HepG2 (cell line): Measurements from ENCODE around the gene DUSP23. TPM values are rescaled to one million over a fixed set of nuclear protein-coding genes. Genes with fewer than 3 reads are reported as not detected.

Experiments
- ATAC-seq: fragments of 200-7000 bp; cut with Tn5 transposase; 3 replicates; pipeline ENCODE4 v1.9.1; 2020; ENCODE audit warnings: mild to moderate bottlenecking, moderate library complexity
- BruUV-seq: library from RNA; stranded (reverse); fragments of 400-500 nt; replicated peaks from 2 replicates; lab custom pipeline; 2021; lab: Mats Ljungman, UMichigan
- CTCF ChIA-PET: fragments of 300-600 bp; formaldehyde crosslinking; extraction: SDS; loops from one replicate; lab custom pipeline; 2021; ENCODE audit warnings: low total read pairs, inconsistent platforms, low intra/inter-chr PET ratio; lab: Yijun Ruan, JAX
- POLR2A ChIA-PET: fragments of 350-600 bp; sonication (Branson Sonifier 250); formaldehyde crosslinking; loops from one replicate; lab custom pipeline; 2020; ENCODE audit warnings: antibody characterized with exemption, inconsistent platforms; lab: Yijun Ruan, JAX
- DNase-seq: peaks from one replicate; pipeline ENCODE4 v3.0.0-alpha.2; 2015; ENCODE audit warnings: low spot score
- FAIRE-seq: peaks from 3 replicates; lab custom pipeline; 2011; peaks lifted over from hg19 to GRCh38; lab: Jason Lieb, UNC
- H2AFZ ChIP-seq: one replicate; pipeline ENCODE4 v1.6.1; 2011; ENCODE audit warnings: low read length, inconsistent platforms
- H3K27ac ChIP-seq: fragments of 300-600 bp; 3 replicates; pipeline ENCODE4 v1.8.0; 2011; ENCODE audit warnings: mixed run types, mild to moderate bottlenecking, mixed read lengths, low read length, inconsistent platforms; ENCODE audit not compliant: insufficient read depth; ENCODE audit errors: extremely low read length
- H3K27me3 ChIP-seq, 2 experiments: fragments of 200-600 bp in 1 of 2; 2 replicates in 1 of 2; 3 replicates in 1 of 2; pipeline versions ENCODE4 v1.6.0 to v1.8.0; 2011; ENCODE audit warnings: low read length in 2 of 2, mild to moderate bottlenecking in 2 of 2, moderate library complexity in 2 of 2, inconsistent platforms in 1 of 2; ENCODE audit not compliant: insufficient read depth in 2 of 2, control insufficient read depth in 1 of 2
- H3K36me3 ChIP-seq, 2 experiments: fragments of 200-600 bp in 1 of 2; replicated peaks in 1 of 2; 2 replicates in 1 of 2; 3 replicates in 1 of 2; pipeline versions ENCODE4 v1.5.1 to v1.8.0; 2011; ENCODE audit warnings: low read length in 2 of 2, inconsistent platforms in 1 of 2; ENCODE audit not compliant: insufficient read depth in 2 of 2, control insufficient read depth in 1 of 2
- H3K4me1 ChIP-seq: 2 replicates; pipeline ENCODE4 v1.5.1; 2012; ENCODE audit warnings: low read length, inconsistent platforms; ENCODE audit not compliant: insufficient read depth
- H3K4me2 ChIP-seq: 2 replicates; pipeline ENCODE4 v1.6.0; 2011; ENCODE audit warnings: low read depth, low read length, inconsistent platforms
- H3K4me3 ChIP-seq, 3 experiments: fragments of 200-600 bp in 1 of 3; sonication (generic), shearing (Covaris generic) in 1 of 3; replicated peaks in 1 of 3; 2 replicates each; pipeline ENCODE4 v1.5.1; 2011 to 2016; ENCODE audit warnings: low read length in 3 of 3, inconsistent platforms in 2 of 3, low read depth in 2 of 3, mild to moderate bottlenecking in 2 of 3, control low read depth in 1 of 3, mixed read lengths in 1 of 3; ENCODE audit not compliant: insufficient read depth in 1 of 3
- H3K79me2 ChIP-seq: one replicate; pipeline ENCODE4 v1.6.1; 2011; ENCODE audit warnings: low read length, inconsistent platforms; ENCODE audit not compliant: insufficient read depth
- H3K9ac ChIP-seq: 2 replicates; pipeline ENCODE4 v1.6.0; 2011; ENCODE audit warnings: mild to moderate bottlenecking, low read depth, low read length, inconsistent platforms; ENCODE audit not compliant: insufficient read depth
- H3K9me3 ChIP-seq: 2 replicates; pipeline ENCODE4 v1.5.1; 2012; ENCODE audit warnings: mild to moderate bottlenecking, low read length
- H4K20me1 ChIP-seq: 2 replicates; pipeline ENCODE4 v1.6.0; 2011; ENCODE audit warnings: inconsistent platforms, mild to moderate bottlenecking, low read length, moderate library complexity; ENCODE audit not compliant: insufficient read depth
- ARNT ChIP-seq: fragments of 450-650 bp; IDR thresholded peaks from 2 replicates; pipeline ENCODE4 v1.6.1; 2017
- ATAD3A ChIP-seq: sonication (generic); formaldehyde crosslinking; IDR thresholded peaks from 2 replicates; pipeline ENCODE4 v1.4.0; 2020; ENCODE audit warnings: missing genetic modification reagents
- ETS1 ChIP-seq: sonication (generic); formaldehyde crosslinking; IDR thresholded peaks from 2 replicates; pipeline ENCODE4 v1.4.0; 2020; ENCODE audit warnings: missing genetic modification reagents
- HNRNPLL ChIP-seq: fragments of 200-400 bp; formaldehyde crosslinking; IDR thresholded peaks from 2 replicates; pipeline ENCODE4 v1.6.1; 2017; ENCODE audit warnings: mild to moderate bottlenecking, low read depth, low read length; ENCODE audit not compliant: poor library complexity, severe bottlenecking
- HOXD1 ChIP-seq: sonication (generic); formaldehyde crosslinking; IDR thresholded peaks from 2 replicates; pipeline ENCODE4 v1.5.0; 2020; ENCODE audit warnings: missing genetic modification reagents
- NR3C1 ChIP-seq: sonication (generic); formaldehyde crosslinking; IDR thresholded peaks from 2 replicates; pipeline ENCODE4 v1.4.0; 2020; ENCODE audit warnings: missing genetic modification reagents
- TERF1 ChIP-seq: sonication (generic); formaldehyde crosslinking; IDR thresholded peaks from 2 replicates; pipeline ENCODE4 v1.8.0; 2022; ENCODE audit warnings: mild to moderate bottlenecking, missing genetic modification reagents, moderate library complexity
- TOE1 ChIP-seq: sonication (generic); formaldehyde crosslinking; IDR thresholded peaks from 2 replicates; pipeline ENCODE4 v1.4.0; 2020; ENCODE audit warnings: mild to moderate bottlenecking, missing genetic modification reagents
- ZFP41 ChIP-seq: sonication (generic); formaldehyde crosslinking; IDR thresholded peaks from 2 replicates; pipeline ENCODE4 v1.4.0; 2020; ENCODE audit warnings: mild to moderate bottlenecking, missing genetic modification reagents, borderline replicate concordance
- ZNF292 ChIP-seq: sonication (generic); formaldehyde crosslinking; IDR thresholded peaks from 2 replicates; pipeline ENCODE4 v1.8.1; 2022; ENCODE audit warnings: mild to moderate bottlenecking, low read depth, missing genetic modification reagents, borderline replicate concordance
- ZNF30 ChIP-seq: sonication (generic); formaldehyde crosslinking; IDR thresholded peaks from 2 replicates; pipeline ENCODE4 v1.5.0; 2020; ENCODE audit warnings: mild to moderate bottlenecking, missing genetic modification reagents
- WGBS: methylation state at CpG from one replicate; pipeline ENCODE4 v1.1.6; 2017; ENCODE audit warnings: low lambda C conversion rate; 5-methylcytosine and 5-hydroxymethylcytosine counted together
- in situ Hi-C: cut with HindIII; loops from 2 replicates; pipeline ENCODE4 v1.10.0; 2017; ENCODE audit warnings: low pct_unique_long_range_greater_than_20kb; ENCODE audit not compliant: extremely low pct_ligation_motif_present
- intact Hi-C: fragments of 100-400 bp; cut with micrococcal nuclease; formaldehyde crosslinking; loops from one replicate; pipeline ENCODE4 v1.10.0; 2022; ENCODE audit not compliant: unreplicated experiment
- polyA plus RNA-seq, 8 experiments: library from polyadenylated mRNA; depleted of rRNA in 3 of 8; stranded (reverse) in 7 of 8; unstranded in 1 of 8; fragments of >200 nt; fragmentation: Illumina TruSeq in 4 of 8; extraction: Trizol in 4 of 8; gene quantifications; 2 replicates each; pipeline versions ENCODE4 v1.2.1 to v1.2.3, GENCODE V29; 2011 to 2016; ENCODE audit warnings: low read depth in 4 of 8, missing spikeins in 1 of 8, mixed read lengths in 1 of 8; ENCODE audit not compliant: insufficient read depth in 1 of 8
- total RNA-seq, 5 experiments: library from RNA; depleted of rRNA; stranded (reverse); fragments of >200 nt; fragmentation: Illumina TruSeq; extraction: Trizol; gene quantifications; 2 replicates each; pipeline ENCODE4 v1.2.3, GENCODE V29; 2016; ENCODE audit warnings: low read depth in 1 of 5
- TF ChIP-seq, protein P1 (sequence below): sonication (generic); formaldehyde crosslinking; IDR thresholded peaks from 2 replicates; pipeline ENCODE4 v1.5.1; 2020; ENCODE audit warnings: mild to moderate bottlenecking, missing genetic modification reagents, borderline replicate concordance
- TF ChIP-seq, protein P2 (sequence below): sonication (generic); formaldehyde crosslinking; IDR thresholded peaks from 2 replicates; pipeline ENCODE4 v1.4.0; 2020; ENCODE audit warnings: low read depth, missing genetic modification reagents

The DUSP23 gene
- total and polyA plus RNA-seq, 2 of the 13 experiments (the other 11 are each of a cell fraction or from before 2014, with no cell fraction given): not detected

- Histone ChIP-seq H4K20me1 (no peaks in the 10 kb centered on the region), H3K4me1 (no peaks in the 10 kb centered on the region), H2AFZ (no peak overlapping the region), H3K27ac (no peak overlapping the region), H3K36me3 (no peaks in the 10 kb centered on the region), H3K4me2 (no peak overlapping the region), H3K27me3 (no peaks in the 10 kb centered on the region; a peak in 1 of 5 replicates), H3K4me3 (no peak overlapping the region), H3K9ac (no peak overlapping the region), H3K9me3 (no peaks in the 10 kb centered on the region), H3K79me2 (no peaks in the 10 kb centered on the region)
- in situ Hi-C loops: no loop called here
- TF ChIP-seq HOXD1 (CRISPR knock-in tag): no peak
- TF ChIP-seq ETS1: no peak
- TF ChIP-seq TERF1 (CRISPR knock-in tag): no peak
- TF ChIP-seq HNRNPLL: no peak
- no peak for TF ChIP-seq NR3C1 (CRISPR knock-in tag)
- TF ChIP-seq ZFP41: no peak
- TF ChIP-seq, protein P1, sequence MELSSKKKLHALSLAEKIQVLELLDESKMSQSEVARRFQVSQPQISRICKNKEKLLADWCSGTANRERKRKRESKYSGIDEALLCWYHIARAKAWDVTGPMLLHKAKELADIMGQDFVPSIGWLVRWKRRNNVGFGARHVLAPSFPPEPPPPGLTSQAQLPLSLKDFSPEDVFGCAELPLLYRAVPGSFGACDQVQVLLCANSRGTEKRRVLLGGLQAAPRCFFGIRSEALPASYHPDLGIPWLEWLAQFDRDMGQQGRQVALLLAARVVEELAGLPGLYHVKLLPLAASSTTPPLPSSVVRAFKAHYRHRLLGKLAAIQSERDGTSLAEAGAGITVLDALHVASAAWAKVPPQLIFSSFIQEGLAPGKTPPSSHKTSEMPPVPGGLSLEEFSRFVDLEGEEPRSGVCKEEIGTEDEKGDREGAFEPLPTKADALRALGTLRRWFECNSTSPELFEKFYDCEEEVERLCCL: no peak
- no peak for TF ChIP-seq ATAD3A
- no peak for TF ChIP-seq ZNF30 (CRISPR knock-in tag)
- TF ChIP-seq TOE1 (CRISPR knock-in tag): no peak
- TF ChIP-seq, protein P2, sequence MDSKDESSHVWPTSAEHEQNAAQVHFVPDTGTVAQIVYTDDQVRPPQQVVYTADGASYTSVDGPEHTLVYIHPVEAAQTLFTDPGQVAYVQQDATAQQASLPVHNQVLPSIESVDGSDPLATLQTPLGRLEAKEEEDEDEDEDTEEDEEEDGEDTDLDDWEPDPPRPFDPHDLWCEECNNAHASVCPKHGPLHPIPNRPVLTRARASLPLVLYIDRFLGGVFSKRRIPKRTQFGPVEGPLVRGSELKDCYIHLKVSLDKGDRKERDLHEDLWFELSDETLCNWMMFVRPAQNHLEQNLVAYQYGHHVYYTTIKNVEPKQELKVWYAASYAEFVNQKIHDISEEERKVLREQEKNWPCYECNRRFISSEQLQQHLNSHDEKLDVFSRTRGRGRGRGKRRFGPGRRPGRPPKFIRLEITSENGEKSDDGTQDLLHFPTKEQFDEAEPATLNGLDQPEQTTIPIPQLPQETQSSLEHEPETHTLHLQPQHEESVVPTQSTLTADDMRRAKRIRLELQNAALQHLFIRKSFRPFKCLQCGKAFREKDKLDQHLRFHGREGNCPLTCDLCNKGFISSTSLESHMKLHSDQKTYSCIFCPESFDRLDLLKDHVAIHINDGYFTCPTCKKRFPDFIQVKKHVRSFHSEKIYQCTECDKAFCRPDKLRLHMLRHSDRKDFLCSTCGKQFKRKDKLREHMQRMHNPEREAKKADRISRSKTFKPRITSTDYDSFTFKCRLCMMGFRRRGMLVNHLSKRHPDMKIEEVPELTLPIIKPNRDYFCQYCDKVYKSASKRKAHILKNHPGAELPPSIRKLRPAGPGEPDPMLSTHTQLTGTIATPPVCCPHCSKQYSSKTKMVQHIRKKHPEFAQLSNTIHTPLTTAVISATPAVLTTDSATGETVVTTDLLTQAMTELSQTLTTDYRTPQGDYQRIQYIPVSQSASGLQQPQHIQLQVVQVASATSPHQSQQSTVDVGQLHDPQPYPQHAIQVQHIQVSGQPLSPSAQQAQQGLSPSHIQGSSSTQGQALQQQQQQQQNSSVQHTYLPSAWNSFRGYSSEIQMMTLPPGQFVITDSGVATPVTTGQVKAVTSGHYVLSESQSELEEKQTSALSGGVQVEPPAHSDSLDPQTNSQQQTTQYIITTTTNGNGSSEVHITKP (CRISPR knock-in tag): no peak
- no peak for TF ChIP-seq ARNT
- TF ChIP-seq ZNF292 (CRISPR knock-in tag): no peak
- no peak for DNase-seq
- no peak for ATAC-seq
- no peak for FAIRE-seq
- BruUV-seq: no TSS peak
- intact Hi-C loops: no loop called here
- WGBS: 81% methylated on average over 8 of the region's 8 CpGs
- ChIA-PET POLR2A (no interaction called here), CTCF (no interaction called here)
Measured at GRCh38 chr1:159815926-159816325, 35.2 kb downstream of the DUSP23 start.
